ENCODE data around the gene DOCK8. TPM values are rescaled to one million over a fixed set of nuclear protein-coding genes. Genes with fewer than 3 reads are reported as not detected.
"Not testable (repeated sequence)": the region's sequence is repeated elsewhere in the genome, so short reads cannot be mapped to it uniquely, and the experiment has no call there.

Gene DOCK8
- polyA plus RNA-seq, result 10 to 100 TPM in 1 of 3 donors, 1 to 10 TPM in 2; 2.4 to 12.4 (median 6.9) TPM

- H3K27ac ChIP-seq (ENCODE audit: low read depth, low read length), result peak within 1 kb of the TSS; percentile 76
- WGBS, 3 donors, result 0 to 1% (median 0%) methylated on average over 95 to 103 of the region's 103 CpGs
Measured at GRCh38 chr9:214648-215493, at the start of gene DOCK8. Gene DOCK8 (plus strand): TSS chr9:214865. CDS start chr9:214977, 112 bp downstream.

DNA sequence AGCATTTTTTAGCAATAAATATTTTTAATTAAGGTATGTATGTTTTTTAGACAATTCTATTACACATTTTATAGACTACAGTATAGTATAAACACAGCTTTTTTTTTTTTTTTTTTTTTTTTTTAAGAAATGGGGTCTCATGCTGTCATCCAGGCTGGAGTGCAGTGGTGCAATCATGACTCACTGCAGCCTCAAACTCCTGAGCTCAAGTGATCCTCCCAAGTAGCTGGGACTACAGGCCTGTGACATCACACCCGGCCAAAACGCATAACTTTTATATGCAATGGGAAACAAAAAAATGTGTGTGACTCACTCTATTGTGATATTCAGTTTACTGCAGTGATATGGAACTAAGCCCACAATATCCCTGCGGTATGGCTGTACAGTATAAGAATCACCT is 44.9 kb upstream of the DOCK8 start:
- WGBS, 3 donors, result no CpG with 5 or more reads among the region's 3 CpGs

GRCh38 chr9:178140-178825 is 36.4 kb upstream of the DOCK8 start:
- 1 to 6% (median 2%) methylated on average over 15 to 17 of the region's 23 CpGs for WGBS, 3 donors
- H3K27ac ChIP-seq (ENCODE audit: low read depth, low read length), result not testable (repeated sequence)

More for the DNA sequence above, 44.9 kb upstream of the DOCK8 start:
- not testable (repeated sequence) for H3K27ac ChIP-seq (ENCODE audit: low read depth, low read length)

GRCh38 chr9:178970-179383 is 35.7 kb upstream of the DOCK8 start, which contains the start of gene ZNG1A:
Gene ZNG1A (minus strand): TSS chr9:179056. CDS start chr9:178969, 87 bp downstream.
- WGBS, 3 donors, result 0 to 1% (median 0%) methylated on average over 10 to 20 of the region's 32 CpGs
- H3K27ac ChIP-seq (ENCODE audit: low read depth, low read length), result not testable (repeated sequence)

DNA sequence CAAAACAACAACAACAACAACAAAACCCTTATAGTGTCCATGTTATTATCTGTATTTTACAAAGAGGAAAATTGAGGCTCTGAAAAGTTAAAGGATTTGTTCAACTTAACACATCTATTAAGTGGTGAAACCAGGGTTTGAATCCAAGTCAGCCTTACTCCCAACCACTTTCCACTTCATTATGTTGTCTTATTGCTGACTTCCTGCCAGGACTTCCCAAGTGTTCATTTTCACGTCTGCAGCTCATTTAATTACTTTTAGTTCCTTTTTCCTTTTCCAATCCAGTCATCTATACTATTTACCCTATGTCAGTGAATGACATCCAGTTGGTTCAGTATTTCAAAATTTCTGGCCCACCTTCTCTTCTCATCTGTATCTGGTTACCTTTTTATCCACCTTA is 15.1 kb upstream of the DOCK8 start:
- H3K27ac ChIP-seq (ENCODE audit: low read depth, low read length), result not testable (repeated sequence)
- WGBS, 3 donors, result 29% methylated on average over 1 of the region's 1 CpG; no CpG with 5 or more reads in 1 of the 3 donors

GRCh38 chr9:206481-206880 is 8.2 kb upstream of the DOCK8 start:
- no peak overlapping the region for H3K27ac ChIP-seq (ENCODE audit: low read depth, low read length)
- WGBS, 3 donors, result 75 to 79% (median 78%) methylated on average over 1 of the region's 1 CpG

GRCh38 chr9:209143-209758 is 5.4 kb upstream of the DOCK8 start:
- H3K27ac ChIP-seq (ENCODE audit: low read depth, low read length), result no peak overlapping the region
- 70 to 82% (median 78%) methylated on average over 14 of the region's 14 CpGs for WGBS, 3 donors

- H3K27ac ChIP-seq (ENCODE audit: low read depth, low read length), result no peak overlapping the region
- WGBS, 3 donors, result 62 to 87% (median 70%) methylated on average over 7 of the region's 7 CpGs
Measured at GRCh38 chr9:211036-211435, 3.6 kb upstream of the DOCK8 start.

DNA sequence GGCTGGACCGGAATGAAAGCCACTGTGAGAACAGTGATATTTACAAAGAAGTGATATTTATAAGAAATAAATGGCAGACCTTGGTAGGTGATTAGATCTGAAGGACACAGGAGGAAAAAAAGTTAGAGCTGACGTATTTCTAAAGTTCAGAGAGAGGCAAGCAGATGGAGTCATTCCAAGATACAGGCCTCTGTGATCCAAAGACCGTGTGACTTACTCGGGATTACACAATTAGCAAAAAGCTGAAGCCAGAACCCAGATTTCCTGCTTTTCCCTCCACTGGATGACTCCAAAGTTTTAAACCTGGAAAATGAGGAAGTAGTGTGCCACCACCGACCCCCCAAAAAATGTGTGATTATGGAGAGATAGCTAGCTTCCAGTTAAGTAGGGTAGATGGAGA is 3.1 kb upstream of the DOCK8 start:
- no peak overlapping the region for H3K27ac ChIP-seq (ENCODE audit: low read depth, low read length)
- WGBS, 3 donors, result 31 to 42% (median 34%) methylated on average over 4 to 5 of the region's 5 CpGs

DNA sequence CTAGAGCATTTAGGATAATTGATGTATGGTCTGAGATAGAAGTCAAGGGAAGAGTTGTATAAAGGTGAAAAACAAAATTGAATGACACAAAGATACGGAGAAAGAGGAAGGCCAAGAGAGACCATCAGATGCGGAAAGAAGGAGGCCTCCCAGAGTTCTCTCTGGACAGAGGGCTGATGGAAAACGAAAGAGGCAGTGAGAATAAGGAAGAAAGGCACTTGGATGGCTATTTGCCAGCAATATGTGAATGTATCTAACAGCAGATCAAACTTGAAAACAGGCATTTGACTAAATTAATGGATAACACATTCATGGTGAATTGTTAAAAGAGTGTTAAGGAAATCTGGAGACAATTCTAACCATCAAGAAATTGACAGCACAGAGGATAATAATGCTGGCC is 2.4 kb upstream of the DOCK8 start:
- H3K27ac ChIP-seq (ENCODE audit: low read depth, low read length), result no peak overlapping the region
- WGBS, 3 donors, result 50 to 86% (median 64%) methylated on average over 3 of the region's 3 CpGs

GRCh38 chr9:213901-214300 is 764 bp upstream of the DOCK8 start:
- 85 to 89% (median 88%) methylated on average over 24 of the region's 24 CpGs for WGBS, 3 donors
- not testable (repeated sequence) for H3K27ac ChIP-seq (ENCODE audit: low read depth, low read length)

GRCh38 chr9:214351-214647 is 366 bp upstream of the DOCK8 start:
- 1 to 4% (median 1%) methylated on average over 14 of the region's 14 CpGs for WGBS, 3 donors
- no peak overlapping the region for H3K27ac ChIP-seq (ENCODE audit: low read depth, low read length)

- 49 to 65% (median 52%) methylated on average over 6 of the region's 6 CpGs for WGBS, 3 donors
- H3K27ac ChIP-seq (ENCODE audit: low read depth, low read length), result peak overlapping the region; percentile 76
Measured at GRCh38 chr9:215631-216155, 1.0 kb downstream of the DOCK8 start.

GRCh38 chr9:216866-217265 is 2.2 kb downstream of the DOCK8 start:
- 52 to 93% (median 84%) methylated on average over 1 of the region's 1 CpG for WGBS, 3 donors
- H3K27ac ChIP-seq (ENCODE audit: low read depth, low read length), result no peak overlapping the region

- 74 to 80% (median 75%) methylated on average over 2 of the region's 2 CpGs for WGBS, 3 donors
- H3K27ac ChIP-seq (ENCODE audit: low read depth, low read length), result no peak overlapping the region
Measured at GRCh38 chr9:217950-218349, 3.3 kb downstream of the DOCK8 start.

GRCh38 chr9:219036-219435 is 4.4 kb downstream of the DOCK8 start:
- H3K27ac ChIP-seq (ENCODE audit: low read depth, low read length), result not testable (repeated sequence)
- 92 to 93% (median 92%) methylated on average over 7 of the region's 7 CpGs for WGBS, 3 donors

- H3K27ac ChIP-seq (ENCODE audit: low read depth, low read length), result no peak overlapping the region
- WGBS, 3 donors, result 58 to 86% (median 69%) methylated on average over 7 of the region's 7 CpGs
Measured at GRCh38 chr9:219670-220365, 5.2 kb downstream of the DOCK8 start.

GRCh38 chr9:221989-222776 is 7.5 kb downstream of the DOCK8 start:
- WGBS, 3 donors, result 51 to 76% (median 62%) methylated on average over 6 of the region's 6 CpGs
- no peak overlapping the region for H3K27ac ChIP-seq (ENCODE audit: low read depth, low read length)

Measured in adipose tissue (tissue), 3 donors.